ENCODE measurements around the gene CTNNA1. TPM values are rescaled to one million over a fixed set of nuclear protein-coding genes. Genes with fewer than 3 reads are reported as not detected.

The CTNNA1 gene
- total RNA-seq, 1 donor from 2014 or later, result 598 TPM

- Mint-ChIP-seq H3K27ac (ENCODE audit: unreplicated experiment) (peak overlapping the region; percentile 56), H3K36me3 (ENCODE audit: unreplicated experiment) (no peaks in the 10 kb centered on the region), H3K4me3 (ENCODE audit: unreplicated experiment) (peak overlapping the region; percentile 30), H3K9me3 (ENCODE audit: unreplicated experiment) (peaks cover 21% of the 10 kb centered on the region), H3K4me1 (ENCODE audit: low read depth, unreplicated experiment) (peaks cover 50% of the 10 kb centered on the region), H3K27me3 (ENCODE audit: unreplicated experiment) (peaks cover 18% of the 10 kb centered on the region)
- no peak for TF ChIP-seq CTCF (IDR thresholded peaks at IDR 0.05; ENCODE audit: partially characterized antibody, unreplicated experiment)
- DNase-seq, result no peak
Observed at GRCh38 chr5:138942066-138942465, 188.8 kb downstream of the CTNNA1 start.

GRCh38 chr5:138942861-138943260 lies 189.6 kb downstream of the CTNNA1 start:
- Mint-ChIP-seq H3K27me3 (ENCODE audit: unreplicated experiment) (peaks cover 14% of the 10 kb centered on the region), H3K9me3 (ENCODE audit: unreplicated experiment) (peaks cover 20% of the 10 kb centered on the region), H3K27ac (ENCODE audit: unreplicated experiment) (peak overlapping the region; percentile 56), H3K36me3 (ENCODE audit: unreplicated experiment) (no peaks in the 10 kb centered on the region), H3K4me1 (ENCODE audit: low read depth, unreplicated experiment) (peaks cover 47% of the 10 kb centered on the region), H3K4me3 (ENCODE audit: unreplicated experiment) (peak overlapping the region; percentile 14)
- no peak for TF ChIP-seq CTCF (IDR thresholded peaks at IDR 0.05; ENCODE audit: partially characterized antibody, unreplicated experiment)
- peak; percentile 66 for DNase-seq

- peaks cover 9% of the 10 kb centered on the region for H3K27me3 Mint-ChIP-seq (ENCODE audit: unreplicated experiment)
- peaks cover 43% of the 10 kb centered on the region for H3K4me1 Mint-ChIP-seq (ENCODE audit: low read depth, unreplicated experiment)
- no peaks in the 10 kb centered on the region for H3K36me3 Mint-ChIP-seq (ENCODE audit: unreplicated experiment)
- H3K27ac Mint-ChIP-seq (ENCODE audit: unreplicated experiment), result peak overlapping the region; percentile 65
- no peak overlapping the region for H3K4me3 Mint-ChIP-seq (ENCODE audit: unreplicated experiment)
- TF ChIP-seq CTCF (IDR thresholded peaks at IDR 0.05; ENCODE audit: partially characterized antibody, unreplicated experiment), result no peak
- H3K9me3 Mint-ChIP-seq (ENCODE audit: unreplicated experiment), result peaks cover 18% of the 10 kb centered on the region
- DNase-seq, result no peak
Observed at GRCh38 chr5:138943599-138944173, 190.5 kb downstream of the CTNNA1 start.

GRCh38 chr5:138944527-138945322 lies 191.5 kb downstream of the CTNNA1 start:
- DNase-seq, result no peak
- H3K9me3 Mint-ChIP-seq (ENCODE audit: unreplicated experiment), result peaks cover 18% of the 10 kb centered on the region
- peaks cover 39% of the 10 kb centered on the region for H3K4me1 Mint-ChIP-seq (ENCODE audit: low read depth, unreplicated experiment)
- H3K36me3 Mint-ChIP-seq (ENCODE audit: unreplicated experiment), result no peaks in the 10 kb centered on the region
- H3K27me3 Mint-ChIP-seq (ENCODE audit: unreplicated experiment), result peaks cover 10% of the 10 kb centered on the region
- TF ChIP-seq CTCF (IDR thresholded peaks at IDR 0.05; ENCODE audit: partially characterized antibody, unreplicated experiment), result no peak
- H3K27ac Mint-ChIP-seq (ENCODE audit: unreplicated experiment), result no peak overlapping the region
- no peak overlapping the region for H3K4me3 Mint-ChIP-seq (ENCODE audit: unreplicated experiment)
